Heart right ventricle (tissue), 16 donors: Measurements from ENCODE around the gene GPSM1. TPM values are rescaled to one million over a fixed set of nuclear protein-coding genes. Genes with fewer than 3 reads are reported as not detected.

Source experiments
- ATAC-seq, 8 donors: fragments of 200-7000 bp; cut with Tn5 transposase; one replicate each; pipeline ENCODE4 v1.9.1; 2020; ENCODE audit warnings: mild to moderate bottlenecking in 8 of 8, moderate library complexity in 8 of 8, moderate number of reproducible peaks in 1 of 8
- DNase-seq, 2 donors: peaks; one replicate each; pipeline ENCODE4 v3.0.0-alpha.2; 2020
- H3K27ac ChIP-seq, 10 donors: fragments of 200-600 bp; sonication (generic) in 2 of 10; one replicate each; pipeline versions ENCODE4 v1.5.0 to v1.8.0; 2020 to 2022; ENCODE audit warnings: mild to moderate bottlenecking in 3 of 10
- H3K27me3 ChIP-seq, 7 donors: fragments of 200-600 bp; one replicate each; pipeline ENCODE4 v1.8.0; 2021 to 2022; ENCODE audit warnings: mild to moderate bottlenecking in 2 of 7
- H3K36me3 ChIP-seq, 9 donors: fragments of 200-600 bp; sonication (generic) in 1 of 9; one replicate each; pipeline versions ENCODE4 v1.5.0 to v1.8.0; 2020 to 2022; ENCODE audit warnings: mild to moderate bottlenecking in 2 of 9
- H3K4me1 ChIP-seq, 9 donors: fragments of 200-600 bp; sonication (generic) in 1 of 9; one replicate each; pipeline versions ENCODE4 v1.5.0 to v1.8.0; 2020 to 2022; ENCODE audit warnings: mild to moderate bottlenecking in 4 of 9
- H3K4me3 ChIP-seq, 10 donors: fragments of 200-600 bp; sonication (generic) in 2 of 10; one replicate each; pipeline versions ENCODE4 v1.5.0 to v1.8.0; 2020 to 2022; ENCODE audit warnings: mild to moderate bottlenecking in 7 of 10, moderate library complexity in 2 of 10
- H3K9me3 ChIP-seq, 11 donors: fragments of 200-600 bp in 10 of 11; sonication (generic) in 2 of 11; one replicate each; pipeline versions ENCODE4 v1.5.0 to v1.8.0; 2013 to 2022; ENCODE audit warnings: mild to moderate bottlenecking in 2 of 11, control low read depth in 1 of 11, moderate library complexity in 1 of 11
- CTCF ChIP-seq, 9 donors: fragments of 200-600 bp; sonication (generic) in 2 of 9; IDR thresholded peaks; one replicate each; pipeline versions ENCODE4 v1.5.0 to v1.8.0; 2021 to 2022; ENCODE audit warnings: antibody characterized with exemption in 9 of 9, mild to moderate bottlenecking in 5 of 9, moderate library complexity in 1 of 9
- WGBS, 2 donors: extraction: QIAGEN DNeasy Blood & Tissue Kit; methylation state at CpG; one replicate each; pipeline ENCODE4 v1.1.7; 2013; ENCODE audit warnings: inconsistent platforms in 1 of 2; 5-methylcytosine and 5-hydroxymethylcytosine counted together
- intact Hi-C, 10 donors: fragments of 100-400 bp; cut with DNase I; formaldehyde crosslinking; loops; one replicate each; pipeline versions ENCODE4 v1.11.1 to v1.14.2; 2022
- polyA plus RNA-seq, 2 donors: library from polyadenylated mRNA; stranded (reverse); fragments of 200-250 nt; gene quantifications; one replicate each; pipeline ENCODE4 v1.2.3, GENCODE V29; 2013
- total RNA-seq, 10 donors: library from RNA; stranded (reverse); fragmentation: NEBNext Ultra II Directional in 3 of 10; extraction: Animal tissue kit (Norgen Biotek cat#: 25700) in 3 of 10; gene quantifications; one replicate each; pipeline versions ENCODE4 v1.2.1 to v1.2.4, GENCODE V29; 2021 to 2023
- donor health status: Arrhythmogenic right ventricular cardiomyopathy.
- donor health status: ischemic (EF 13 %, LVEDD 7.1; RV severe dilation, severe dysfunction).
- donor health status: healthy with polysubstance abuse.
- donor health status: DM: no; HTN: yes; CAD: no.
- donor health status: DM: no; HTN: no; CAD: no.
- donor health status: ischemic (EF 25% LVEDD 6.9; RV normal size, moderate dysfunction).
- donor health status: ischemic (EF 25% LVEDD 5.7; RV mildly dilated, moderate dysfunction).
- donor health status: healthy.
- donor health status: DM: yes; HTN: yes; CAD: no.
- donor health status: Ischemic cardiomyopathy.
- donor health status: ischemic (EF 35%, LVEDD 5.7; RV mildly dilated, moderate dysfunction).
- donor health status: nonischemic (EF 11% LVEDD 7.7; RV severe dilation, severe dysfunction).
- donor health status: DM: yes; HTN: yes; CAD: no.
- donor health status: PGD.
- donor health status: ischemic (EF 29% LVEDD 5.4; RV normal size, mild dysfunction).
- donor health status: nonischemic (EF 23%, LVEDD 6.1; RV moderate dilation, normal function).

GPSM1 gene
- total and polyA plus RNA-seq, 12 donors: 19.4 to 87.8 (median 25.8) TPM

- ATAC-seq (peak in 3 of 8 donors; percentile 4 to 20 (median 17)), DNase-seq (no peak)
- Histone ChIP-seq H3K36me3 (no peaks in the 10 kb centered on the region), H3K4me3 (no peak overlapping the region), H3K27ac (no peak overlapping the region), H3K27me3 (peaks cover 0 to 45% (median 18%) of the 10 kb centered on the region in 7 donors), H3K9me3 (no peaks in the 10 kb centered on the region), H3K4me1 (peaks cover 0 to 4% (median 0%) of the 10 kb centered on the region in 9 donors)
- intact Hi-C loops: no loop called here
- no peak for TF ChIP-seq CTCF (IDR thresholded peaks at IDR 0.05)
- 57 to 66% methylated on average over 18 of the region's 18 CpGs for WGBS, 2 donors
These were observed 21.5 kb upstream of the GPSM1 start for GRCh38 chr9:136305804-136306203.

GRCh38 chr9:136306211-136307208 is 20.8 kb upstream of the GPSM1 start:
- no peak for TF ChIP-seq CTCF (IDR thresholded peaks at IDR 0.05)
- H3K27me3 ChIP-seq: peaks cover 0 to 52% (median 25%) of the 10 kb centered on the region in 7 donors
- ATAC-seq (no peak), DNase-seq (no peak)
- H3K4me3 ChIP-seq: no peak overlapping the region
- no peaks in the 10 kb centered on the region for H3K9me3 ChIP-seq
- intact Hi-C loops: no loop called here
- H3K36me3 ChIP-seq: no peaks in the 10 kb centered on the region
- H3K27ac ChIP-seq: no peak overlapping the region
- H3K4me1 ChIP-seq: peaks cover 0 to 4% (median 0%) of the 10 kb centered on the region in 9 donors
- WGBS, 2 donors: 47 to 49% methylated on average over 34 of the region's 34 CpGs

- DNase-seq (no peak), ATAC-seq (no peak)
- TF ChIP-seq CTCF (IDR thresholded peaks at IDR 0.05): no peak
- intact Hi-C loops: no loop called here
- H3K4me3 ChIP-seq: no peak overlapping the region
- WGBS, 2 donors: 69 to 71% methylated on average over 4 of the region's 4 CpGs
- H3K27me3 ChIP-seq: peaks cover 0 to 52% (median 30%) of the 10 kb centered on the region in 7 donors
- peaks cover 0 to 4% (median 0%) of the 10 kb centered on the region in 9 donors for H3K4me1 ChIP-seq
- H3K36me3 ChIP-seq: no peaks in the 10 kb centered on the region
- H3K27ac ChIP-seq: no peak overlapping the region
- H3K9me3 ChIP-seq: no peaks in the 10 kb centered on the region
These were observed 20.1 kb upstream of the GPSM1 start for GRCh38 chr9:136307215-136307750.

GRCh38 chr9:136308006-136308701 is 19.2 kb upstream of the GPSM1 start:
- Histone ChIP-seq H3K27me3 (peaks cover 0 to 46% (median 29%) of the 10 kb centered on the region in 7 donors), H3K27ac (no peak overlapping the region), H3K9me3 (no peaks in the 10 kb centered on the region), H3K36me3 (no peaks in the 10 kb centered on the region), H3K4me1 (peaks cover 0 to 4% (median 0%) of the 10 kb centered on the region in 9 donors), H3K4me3 (no peak overlapping the region)
- no peak for TF ChIP-seq CTCF (IDR thresholded peaks at IDR 0.05)
- no peak for DNase-seq
- WGBS, 2 donors: 86 to 90% methylated on average over 4 of the region's 4 CpGs
- ATAC-seq: no peak
- intact Hi-C loops: no loop called here
